ENCODE data around the gene CR1. TPM values are rescaled to one million over a fixed set of nuclear protein-coding genes. Genes with fewer than 3 reads are reported as not detected.

The CR1 gene
- total RNA-seq, result 10 to 100 TPM in 1 of 2 donors, 1 to 10 TPM in 1; 6.9 to 37.4 TPM
- polyA plus RNA-seq (ENCODE audit: insufficient read length in 6 of 6), result 1 to 10 TPM in 1 of 6 donors, under 1 TPM in 5; 0.39 to 1.2 (median 0.72) TPM
- long read RNA-seq, donor 1, result 0 reads
- long read RNA-seq, donor 2, result 0 reads
- long read RNA-seq, donor 3, result 0 reads
- long read RNA-seq, donor 4, partial matches to known transcripts, result 0 of 1 reads
- long read RNA-seq, donor 4, other reads (novel, unspliced or antisense), result 0 of 1 reads
- long read RNA-seq, donor 5, result 0 reads
- long read RNA-seq, donor 6, result 0 reads
- long read RNA-seq, donor 7, result 0 reads
- long read RNA-seq, donor 8, result 0 reads
- long read RNA-seq, donor 9, result 0 reads
- long read RNA-seq, donor 10, partial matches to known transcripts, result 0 of 2 reads
- long read RNA-seq, donor 10, other reads (novel, unspliced or antisense), result 2 of 2 reads
- long read RNA-seq, donor 11, result 0 reads
- long read RNA-seq, donor 12, result 0 reads

DNA sequence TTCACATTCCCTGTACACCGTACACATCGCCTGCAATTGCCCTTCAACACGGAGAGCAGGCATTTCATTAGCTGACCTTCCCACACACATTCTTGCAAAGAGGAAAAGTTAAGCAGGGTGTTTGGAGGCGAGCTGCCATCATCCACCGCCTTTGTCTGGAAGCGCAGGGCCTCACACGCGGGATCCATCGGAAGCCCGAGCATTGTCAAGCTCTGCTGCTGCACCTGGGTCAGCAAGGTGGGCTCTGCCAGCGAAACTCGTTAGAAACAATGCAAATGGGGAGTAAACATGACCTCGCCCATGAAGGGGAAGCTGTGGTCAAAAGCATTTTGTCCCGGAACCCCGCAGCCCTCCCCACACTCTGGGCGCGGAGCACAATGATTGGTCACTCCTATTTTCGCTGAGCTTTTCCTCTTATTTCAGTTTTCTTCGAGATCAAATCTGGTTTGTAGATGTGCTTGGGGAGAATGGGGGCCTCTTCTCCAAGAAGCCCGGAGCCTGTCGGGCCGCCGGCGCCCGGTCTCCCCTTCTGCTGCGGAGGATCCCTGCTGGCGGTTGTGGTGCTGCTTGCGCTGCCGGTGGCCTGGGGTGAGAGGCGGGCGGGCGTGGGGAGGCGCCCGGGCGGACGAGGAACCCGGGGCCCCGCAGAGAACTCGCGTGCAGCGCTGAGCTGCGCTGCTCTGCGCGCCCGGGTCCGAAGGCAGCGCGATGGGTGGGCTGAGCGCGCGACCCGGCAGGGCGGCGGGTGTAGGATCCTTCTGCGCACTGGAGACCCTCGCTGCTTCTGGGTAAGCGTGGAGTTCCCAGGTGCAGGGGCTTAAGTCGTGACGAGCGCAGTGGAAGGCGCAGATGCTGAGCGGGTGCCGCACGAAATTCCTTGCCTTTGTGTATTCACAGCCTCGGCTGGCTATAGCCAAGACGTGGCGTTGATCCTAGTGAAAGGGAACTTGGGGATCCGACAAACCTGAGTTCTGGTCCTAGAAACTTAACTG lies at the start of gene CR1:
Gene CR1 (plus strand): TSS at position 357 of the 992 bp plus-strand sequence. CDS start 111 bp downstream, at position 468.
- TF ChIP-seq, protein P1, sequence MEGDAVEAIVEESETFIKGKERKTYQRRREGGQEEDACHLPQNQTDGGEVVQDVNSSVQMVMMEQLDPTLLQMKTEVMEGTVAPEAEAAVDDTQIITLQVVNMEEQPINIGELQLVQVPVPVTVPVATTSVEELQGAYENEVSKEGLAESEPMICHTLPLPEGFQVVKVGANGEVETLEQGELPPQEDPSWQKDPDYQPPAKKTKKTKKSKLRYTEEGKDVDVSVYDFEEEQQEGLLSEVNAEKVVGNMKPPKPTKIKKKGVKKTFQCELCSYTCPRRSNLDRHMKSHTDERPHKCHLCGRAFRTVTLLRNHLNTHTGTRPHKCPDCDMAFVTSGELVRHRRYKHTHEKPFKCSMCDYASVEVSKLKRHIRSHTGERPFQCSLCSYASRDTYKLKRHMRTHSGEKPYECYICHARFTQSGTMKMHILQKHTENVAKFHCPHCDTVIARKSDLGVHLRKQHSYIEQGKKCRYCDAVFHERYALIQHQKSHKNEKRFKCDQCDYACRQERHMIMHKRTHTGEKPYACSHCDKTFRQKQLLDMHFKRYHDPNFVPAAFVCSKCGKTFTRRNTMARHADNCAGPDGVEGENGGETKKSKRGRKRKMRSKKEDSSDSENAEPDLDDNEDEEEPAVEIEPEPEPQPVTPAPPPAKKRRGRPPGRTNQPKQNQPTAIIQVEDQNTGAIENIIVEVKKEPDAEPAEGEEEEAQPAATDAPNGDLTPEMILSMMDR (IDR thresholded peaks at IDR 0.05), result no peak
- Histone ChIP-seq H3K27ac (peak within 1 kb of the TSS; percentile 19 to 92), H3K4me1 (peaks cover 0 to 17% of the 10 kb centered on the region in 2 donors), H3K27me3 (peaks cover 26 to 55% of the 10 kb centered on the region in 2 donors), H3K36me3 (no peaks in the 10 kb centered on the region), H3K4me3 (peak within 1 kb of the TSS; percentile 27 to 53), H3K9me3 (no peaks in the 10 kb centered on the region)
- DNase-seq (peak in 3 of 4 donors; percentile 10 to 92 (median 69)), ATAC-seq (peak; percentile 77)
- intact Hi-C loops (cut with DNase I), result no loop called here

DNA sequence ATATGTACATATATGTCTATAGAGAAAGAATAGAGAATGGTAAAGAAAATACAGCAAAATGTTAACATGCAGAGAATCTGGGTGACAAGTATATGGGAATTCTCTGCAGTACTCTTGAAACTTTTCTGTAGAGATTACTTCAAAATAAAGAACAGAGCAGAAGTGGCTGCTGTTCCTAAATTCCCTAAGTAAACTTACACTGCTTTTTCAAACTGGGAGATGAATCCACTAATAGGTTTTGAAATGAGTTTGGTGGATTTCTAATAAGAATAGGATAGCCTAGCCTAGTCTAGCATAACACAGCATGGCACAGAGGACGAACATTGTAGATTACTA lies 42.3 kb upstream of the CR1 start:
- peaks cover 10 to 15% of the 10 kb centered on the region in 2 donors for H3K4me1 ChIP-seq
- no peaks in the 10 kb centered on the region for H3K36me3 ChIP-seq
- peaks cover 39 to 80% of the 10 kb centered on the region in 2 donors for H3K27me3 ChIP-seq
- ATAC-seq (no peak), DNase-seq (no peak)
- H3K27ac ChIP-seq, result no peak overlapping the region
- intact Hi-C loops (cut with DNase I), result no loop called here
- H3K9me3 ChIP-seq, result no peaks in the 10 kb centered on the region
- TF ChIP-seq, protein P1 (IDR thresholded peaks at IDR 0.05), result no peak
- no peak overlapping the region for H3K4me3 ChIP-seq

DNA sequence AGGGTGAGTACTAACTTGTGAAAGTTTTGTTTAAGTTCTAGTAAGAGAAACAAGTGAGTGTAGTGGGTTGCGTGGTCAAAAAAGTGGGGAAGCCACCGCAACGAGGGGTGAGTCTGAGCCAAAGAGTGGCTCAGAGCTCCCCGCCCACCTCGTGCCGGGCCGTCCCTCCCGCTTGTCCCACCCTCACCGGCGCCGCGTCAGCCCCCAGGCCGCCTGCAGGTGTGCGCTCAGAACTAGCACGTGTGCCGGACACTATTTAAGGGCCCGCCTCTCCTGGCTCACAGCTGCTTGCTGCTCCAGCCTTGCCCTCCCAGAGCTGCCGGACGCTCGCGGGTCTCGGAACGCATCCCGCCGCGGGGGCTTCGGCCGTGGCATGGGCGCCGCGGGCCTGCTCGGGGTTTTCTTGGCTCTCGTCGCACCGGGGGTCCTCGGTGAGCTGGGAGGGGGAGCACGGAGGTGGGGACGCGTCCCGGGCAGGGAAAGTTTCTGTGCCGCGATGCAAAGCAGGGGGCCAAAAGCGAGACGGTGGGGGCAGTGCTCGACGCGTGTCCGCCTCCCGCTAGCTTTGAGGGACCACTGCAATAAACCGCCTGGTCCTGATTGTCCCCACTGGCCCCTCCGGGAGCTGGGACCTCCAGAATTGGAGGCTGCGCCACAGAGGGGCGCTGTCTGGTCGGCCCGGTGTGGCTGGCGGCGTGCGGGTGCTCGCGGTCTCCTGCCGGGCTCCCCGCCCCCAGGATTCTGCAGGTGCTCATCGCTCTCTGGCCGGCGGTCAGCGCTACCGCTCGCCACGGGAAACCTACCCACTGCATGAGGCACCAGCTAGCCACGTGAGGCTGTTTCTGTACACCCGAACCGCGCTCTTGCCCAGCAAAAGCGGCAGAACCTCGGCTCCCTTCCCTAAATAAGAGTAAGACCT lies 41.7 kb upstream of the CR1 start, which contains the start of gene CR2:
Gene CR2 (plus strand): TSS at position 283 of the 919 bp plus-strand sequence. CDS start 91 bp downstream, at position 374.
- TF ChIP-seq, protein P1 (IDR thresholded peaks at IDR 0.05), result no peak
- Histone ChIP-seq H3K9me3 (no peaks in the 10 kb centered on the region), H3K36me3 (no peaks in the 10 kb centered on the region), H3K4me1 (peaks cover 10 to 15% of the 10 kb centered on the region in 2 donors), H3K27ac (no peak within 1 kb of the TSS), H3K27me3 (peaks cover 39 to 75% of the 10 kb centered on the region in 2 donors), H3K4me3 (peak within 1 kb of the TSS; percentile 21 to 40)
- intact Hi-C loops (cut with DNase I), result no loop called here
- peak in 3 of 4 donors; percentile 51 to 87 (median 60) for DNase-seq
- ATAC-seq, result peak; percentile 97

DNA sequence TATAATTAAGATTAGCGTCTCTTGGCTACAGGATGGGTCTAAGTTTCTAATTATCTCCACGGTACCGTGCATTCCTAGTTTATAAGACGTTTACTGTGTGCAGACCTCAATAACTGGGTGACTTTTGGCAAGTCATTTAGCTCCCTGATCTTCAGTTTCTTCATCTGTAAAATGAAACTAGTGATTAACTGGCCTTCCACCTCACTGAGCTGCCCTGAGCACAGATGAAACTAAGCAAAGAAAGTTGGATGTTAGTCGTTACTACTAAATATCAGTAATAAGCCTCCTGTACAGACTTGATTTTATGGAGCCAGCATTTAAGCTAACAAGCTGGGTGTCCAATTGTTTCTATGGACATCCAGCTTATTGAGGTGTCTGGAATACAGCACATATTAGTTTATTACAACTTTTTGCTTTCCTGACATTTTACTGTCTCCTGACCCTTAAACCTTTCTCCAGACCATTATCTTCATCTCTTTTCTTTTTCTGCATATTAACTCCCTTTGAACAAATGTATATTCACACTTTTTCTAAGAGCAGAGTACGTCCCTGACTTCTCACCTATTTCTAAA lies 40.7 kb upstream of the CR1 start:
- intact Hi-C loops (cut with DNase I), result no loop called here
- H3K36me3 ChIP-seq, result no peaks in the 10 kb centered on the region
- no peaks in the 10 kb centered on the region for H3K9me3 ChIP-seq
- H3K4me1 ChIP-seq, result peaks cover 10 to 15% of the 10 kb centered on the region in 2 donors
- H3K4me3 ChIP-seq, result no peak overlapping the region
- ATAC-seq (no peak), DNase-seq (no peak)
- TF ChIP-seq, protein P1 (IDR thresholded peaks at IDR 0.05), result no peak
- peaks cover 39 to 67% of the 10 kb centered on the region in 2 donors for H3K27me3 ChIP-seq
- H3K27ac ChIP-seq, result no peak overlapping the region

Measured in left lung (tissue), 14 donors.